ENCODE measurements around the gene POLR3F.

The POLR3F gene, protein sequence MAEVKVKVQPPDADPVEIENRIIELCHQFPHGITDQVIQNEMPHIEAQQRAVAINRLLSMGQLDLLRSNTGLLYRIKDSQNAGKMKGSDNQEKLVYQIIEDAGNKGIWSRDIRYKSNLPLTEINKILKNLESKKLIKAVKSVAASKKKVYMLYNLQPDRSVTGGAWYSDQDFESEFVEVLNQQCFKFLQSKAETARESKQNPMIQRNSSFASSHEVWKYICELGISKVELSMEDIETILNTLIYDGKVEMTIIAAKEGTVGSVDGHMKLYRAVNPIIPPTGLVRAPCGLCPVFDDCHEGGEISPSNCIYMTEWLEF

DNA sequence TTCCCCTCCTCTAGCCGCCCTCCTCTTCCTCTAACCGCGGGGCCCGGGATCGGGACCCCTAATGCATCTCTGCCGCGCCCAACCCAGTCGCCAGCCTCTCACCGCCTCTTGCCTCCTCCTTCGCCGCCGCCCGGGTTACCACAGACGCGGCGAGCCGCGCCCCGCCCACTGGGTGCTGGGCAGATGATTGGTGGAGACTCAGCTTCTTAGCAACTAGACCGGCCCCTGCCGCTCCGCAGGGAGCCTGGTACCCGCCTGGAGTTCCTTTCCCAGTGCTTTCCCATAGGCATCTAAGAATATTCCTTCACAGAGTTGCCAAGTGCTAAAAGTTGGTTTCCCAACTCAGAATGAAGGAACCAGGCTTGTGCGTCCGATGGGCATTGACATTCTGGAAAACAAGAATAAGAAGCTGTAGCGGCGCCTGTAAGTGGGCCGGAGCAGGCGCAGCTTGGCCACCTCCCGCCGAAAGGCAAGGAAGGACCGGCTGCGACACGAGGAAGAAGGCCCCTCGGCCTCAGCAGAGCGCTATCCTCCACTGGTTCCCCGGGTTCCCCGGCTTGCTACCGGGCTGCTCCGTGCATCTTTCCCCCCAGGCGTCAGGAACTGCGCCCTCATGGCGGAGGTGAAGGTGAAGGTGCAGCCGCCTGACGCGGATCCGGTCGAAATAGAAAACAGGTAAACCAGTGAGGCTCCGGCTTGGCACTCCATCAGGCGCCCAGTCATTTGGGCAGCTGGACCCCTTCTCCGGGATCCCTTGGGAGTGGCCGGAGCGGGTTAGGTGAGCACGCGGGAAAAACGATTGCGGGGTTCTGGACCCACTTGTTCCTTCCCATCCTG is at the start of gene POLR3F, which contains the start of gene DZANK1:
Gene POLR3F, plus strand, starts transcription at position 497 of the 837 bp plus-strand sequence. Its CDS starts 117 bp downstream, at position 614.
Gene DZANK1, minus strand, starts transcription at position 137 of the 837 bp plus-strand sequence. CDS start 1,672 bp downstream, outside the sequence.
- H3K4me3 ChIP-seq (ENCODE audit: control insufficient read depth, low read depth, low read length) = peak within 1 kb of the TSS; percentile 81
- TF ChIP-seq, protein P1, sequence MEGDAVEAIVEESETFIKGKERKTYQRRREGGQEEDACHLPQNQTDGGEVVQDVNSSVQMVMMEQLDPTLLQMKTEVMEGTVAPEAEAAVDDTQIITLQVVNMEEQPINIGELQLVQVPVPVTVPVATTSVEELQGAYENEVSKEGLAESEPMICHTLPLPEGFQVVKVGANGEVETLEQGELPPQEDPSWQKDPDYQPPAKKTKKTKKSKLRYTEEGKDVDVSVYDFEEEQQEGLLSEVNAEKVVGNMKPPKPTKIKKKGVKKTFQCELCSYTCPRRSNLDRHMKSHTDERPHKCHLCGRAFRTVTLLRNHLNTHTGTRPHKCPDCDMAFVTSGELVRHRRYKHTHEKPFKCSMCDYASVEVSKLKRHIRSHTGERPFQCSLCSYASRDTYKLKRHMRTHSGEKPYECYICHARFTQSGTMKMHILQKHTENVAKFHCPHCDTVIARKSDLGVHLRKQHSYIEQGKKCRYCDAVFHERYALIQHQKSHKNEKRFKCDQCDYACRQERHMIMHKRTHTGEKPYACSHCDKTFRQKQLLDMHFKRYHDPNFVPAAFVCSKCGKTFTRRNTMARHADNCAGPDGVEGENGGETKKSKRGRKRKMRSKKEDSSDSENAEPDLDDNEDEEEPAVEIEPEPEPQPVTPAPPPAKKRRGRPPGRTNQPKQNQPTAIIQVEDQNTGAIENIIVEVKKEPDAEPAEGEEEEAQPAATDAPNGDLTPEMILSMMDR (conservative IDR thresholded peaks at IDR 0.05; ENCODE audit: control insufficient read depth, insufficient read depth, low read depth, low read length) = no peak
- DNase-seq (ENCODE audit: low read depth) = peak; percentile 94

DNA sequence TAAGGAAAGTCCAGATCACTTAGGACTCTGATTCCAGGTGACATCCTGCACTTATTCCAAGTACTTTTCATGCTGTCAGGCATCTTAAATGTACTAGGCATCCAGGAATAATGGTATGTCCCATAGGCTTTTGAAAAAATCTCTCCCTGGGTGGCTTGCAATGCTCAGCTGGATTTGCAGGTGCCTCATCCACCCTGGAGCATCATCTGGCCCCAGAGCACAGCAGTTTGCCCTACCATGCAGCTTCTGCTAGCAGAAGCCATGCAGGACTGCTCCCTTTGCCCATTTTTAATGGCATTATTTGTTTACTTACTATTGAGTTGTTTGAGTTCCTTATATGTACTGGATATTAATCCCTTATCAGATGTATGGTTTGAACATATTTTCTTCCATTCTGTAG is 45.6 kb upstream of the POLR3F start:
- H3K4me3 ChIP-seq (ENCODE audit: control insufficient read depth, low read depth, low read length) = no peak overlapping the region
- no peak for DNase-seq (ENCODE audit: low read depth)
- TF ChIP-seq, protein P1 (conservative IDR thresholded peaks at IDR 0.05; ENCODE audit: control insufficient read depth, insufficient read depth, low read depth, low read length) = no peak

DNA sequence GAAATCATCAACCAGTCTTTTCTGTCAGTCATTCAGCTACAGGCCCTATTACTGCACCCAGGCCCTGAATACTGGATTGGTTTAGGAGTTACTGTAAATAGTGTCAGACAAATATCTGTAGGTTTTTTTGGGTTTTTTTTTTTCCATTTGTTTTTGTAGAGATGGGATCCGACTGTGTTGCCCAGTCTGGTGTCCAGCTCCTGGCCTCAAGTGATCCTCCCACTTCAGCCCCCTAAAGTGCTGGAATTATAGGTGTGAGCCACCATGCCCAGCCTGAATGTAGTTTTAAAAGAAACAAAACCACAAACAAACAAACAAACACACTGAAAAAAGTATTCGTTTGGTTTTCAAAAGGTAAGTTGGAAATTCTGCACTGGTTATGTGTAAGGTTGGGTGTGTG is 40.0 kb upstream of the POLR3F start:
- DNase-seq (ENCODE audit: low read depth) = no peak
- TF ChIP-seq, protein P1 (conservative IDR thresholded peaks at IDR 0.05; ENCODE audit: control insufficient read depth, insufficient read depth, low read depth, low read length) = no peak
- no peak overlapping the region for H3K4me3 ChIP-seq (ENCODE audit: control insufficient read depth, low read depth, low read length)

- TF ChIP-seq, protein P1 (conservative IDR thresholded peaks at IDR 0.05; ENCODE audit: control insufficient read depth, insufficient read depth, low read depth, low read length) = no peak
- peak; percentile 37 for DNase-seq (ENCODE audit: low read depth)
Observed at GRCh38 chr20:18428490-18429173, 38.6 kb upstream of the POLR3F start.

GRCh38 chr20:18430172-18430826 is 36.9 kb upstream of the POLR3F start:
- no peak overlapping the region for H3K4me3 ChIP-seq (ENCODE audit: control insufficient read depth, low read depth, low read length)
- DNase-seq (ENCODE audit: low read depth) = no peak
- TF ChIP-seq, protein P1 (conservative IDR thresholded peaks at IDR 0.05; ENCODE audit: control insufficient read depth, insufficient read depth, low read depth, low read length) = no peak

More at GRCh38 chr20:18428490-18429173, 38.6 kb upstream of the POLR3F start:
- no peak overlapping the region for H3K4me3 ChIP-seq (ENCODE audit: control insufficient read depth, low read depth, low read length)

- TF ChIP-seq, protein P1 (conservative IDR thresholded peaks at IDR 0.05; ENCODE audit: control insufficient read depth, insufficient read depth, low read depth, low read length) = no peak
- H3K4me3 ChIP-seq (ENCODE audit: control insufficient read depth, low read depth, low read length) = no peak overlapping the region
- DNase-seq (ENCODE audit: low read depth) = no peak
Observed at GRCh38 chr20:18431206-18431605, 36.0 kb upstream of the POLR3F start.
